ENCODE results near the gene MTOR. TPM values are rescaled to one million over a fixed set of nuclear protein-coding genes. Genes with fewer than 3 reads are reported as not detected.
A peak's percentile ranks its signal among the peaks of the same experiment; 100 is the strongest.

The MTOR gene
- total RNA-seq, 1 experiment from 2014 or later: 48.0 TPM

- Histone ChIP-seq H3K9me3 (ENCODE audit: low read length) (no peaks in the 10 kb centered on the region), H3K36me3 (ENCODE audit: low read depth, low read length) (peaks cover 50% of the 10 kb centered on the region), H3K9ac (ENCODE audit: low read length) (peak overlapping the region; percentile 40), H3K79me2 (ENCODE audit: low read length) (no peaks in the 10 kb centered on the region), H4K20me1 (ENCODE audit: low read length) (no peaks in the 10 kb centered on the region), H2AFZ (ENCODE audit: low read length) (no peak overlapping the region), H3K27ac (ENCODE audit: low read length) (peak overlapping the region; percentile 86), H3K27me3 (ENCODE audit: low read length) (no peaks in the 10 kb centered on the region), H3K9me2 (replicated peaks; ENCODE audit: low read length) (no peaks in the 10 kb centered on the region), H3F3A (ENCODE audit: low read length, unreplicated experiment) (no peaks in the 10 kb centered on the region), H3K4me3 (ENCODE audit: low read length) (peak overlapping the region; percentile 15; the same call in 1 of the 2 replicates), H3K4me1 (ENCODE audit: insufficient read depth, low read length) (peaks cover 45% of the 10 kb centered on the region), H3K4me2 (ENCODE audit: low read length) (peak overlapping the region; percentile 41)
- ChIA-PET POLR2A (ENCODE audit: unreplicated experiment) (interaction anchor here (0.5 to 0.6 kb wide), 4 partner anchors 35 to 1957 kb away, joined by 3 to 8 read pairs (median 4); partner anchors contain the start of gene EXOSC10), CTCF (interaction anchor here (0.8 kb wide), 1 partner anchor 24 kb away, joined by 4 read pairs; no protein-coding TSS in a partner anchor)
- TF ChIP-seq EZH2 (IDR thresholded peaks at IDR 0.05; ENCODE audit: low read length, unreplicated experiment) (no peak), CTCF (conservative IDR thresholded peaks at IDR 0.05; ENCODE audit: low read depth, low read length) (no peak), EZH2phosphoT487 (IDR thresholded peaks at IDR 0.05; ENCODE audit: borderline replicate concordance, low read length) (no peak)
- no TSS peak for BruUV-seq (replicated peaks)
- ATAC-seq: peak; percentile 90
- DNase-seq: peak; percentile 95
- intact Hi-C loops (cut with micrococcal nuclease): loop anchor here (1.0 to 2.0 kb wide), 4 partner anchors 13 to 46 kb away; partner anchors contain the start of gene EXOSC10
Observed at GRCh38 chr1:11134251-11134897, 128.0 kb downstream of the MTOR start.

GRCh38 chr1:11132563-11133293 is 129.6 kb downstream of the MTOR start:
- no peak for ATAC-seq
- Histone ChIP-seq H3F3A (ENCODE audit: low read length, unreplicated experiment) (no peaks in the 10 kb centered on the region), H4K20me1 (ENCODE audit: low read length) (no peaks in the 10 kb centered on the region), H3K27ac (ENCODE audit: low read length) (no peak overlapping the region), H3K4me3 (ENCODE audit: low read length) (no peak overlapping the region), H2AFZ (ENCODE audit: low read length) (no peak overlapping the region), H3K9me2 (replicated peaks; ENCODE audit: low read length) (no peaks in the 10 kb centered on the region), H3K9me3 (ENCODE audit: low read length) (no peaks in the 10 kb centered on the region), H3K36me3 (ENCODE audit: low read depth, low read length) (peaks cover 54% of the 10 kb centered on the region), H3K4me2 (ENCODE audit: low read length) (no peak overlapping the region), H3K9ac (ENCODE audit: low read length) (no peak overlapping the region), H3K79me2 (ENCODE audit: low read length) (no peaks in the 10 kb centered on the region), H3K27me3 (ENCODE audit: low read length) (no peaks in the 10 kb centered on the region), H3K4me1 (ENCODE audit: insufficient read depth, low read length) (peaks cover 29% of the 10 kb centered on the region)
- POLR2A ChIA-PET (ENCODE audit: unreplicated experiment): no interaction called here
- DNase-seq: no peak
- intact Hi-C loops (cut with micrococcal nuclease): no loop called here
- CTCF ChIA-PET: no interaction called here
- TF ChIP-seq EZH2phosphoT487 (IDR thresholded peaks at IDR 0.05; ENCODE audit: borderline replicate concordance, low read length) (no peak), CTCF (conservative IDR thresholded peaks at IDR 0.05; ENCODE audit: low read depth, low read length) (no peak), EZH2 (IDR thresholded peaks at IDR 0.05; ENCODE audit: low read length, unreplicated experiment) (no peak)
- no TSS peak for BruUV-seq (replicated peaks)

GRCh38 chr1:11131816-11132215 is 130.5 kb downstream of the MTOR start:
- Histone ChIP-seq H3K9me3 (ENCODE audit: low read length) (no peaks in the 10 kb centered on the region), H3K79me2 (ENCODE audit: low read length) (no peaks in the 10 kb centered on the region), H3K4me3 (ENCODE audit: low read length) (no peak overlapping the region), H3K9me2 (replicated peaks; ENCODE audit: low read length) (no peaks in the 10 kb centered on the region), H3K27me3 (ENCODE audit: low read length) (no peaks in the 10 kb centered on the region), H3F3A (ENCODE audit: low read length, unreplicated experiment) (no peaks in the 10 kb centered on the region), H3K4me1 (ENCODE audit: insufficient read depth, low read length) (peaks cover 23% of the 10 kb centered on the region), H3K9ac (ENCODE audit: low read length) (no peak overlapping the region), H3K27ac (ENCODE audit: low read length) (no peak overlapping the region), H4K20me1 (ENCODE audit: low read length) (no peaks in the 10 kb centered on the region), H2AFZ (ENCODE audit: low read length) (no peak overlapping the region), H3K4me2 (ENCODE audit: low read length) (no peak overlapping the region), H3K36me3 (ENCODE audit: low read depth, low read length) (peaks cover 53% of the 10 kb centered on the region)
- TF ChIP-seq EZH2 (IDR thresholded peaks at IDR 0.05; ENCODE audit: low read length, unreplicated experiment) (no peak), CTCF (conservative IDR thresholded peaks at IDR 0.05; ENCODE audit: low read depth, low read length) (no peak), EZH2phosphoT487 (IDR thresholded peaks at IDR 0.05; ENCODE audit: borderline replicate concordance, low read length) (no peak)
- intact Hi-C loops (cut with micrococcal nuclease): no loop called here
- DNase-seq (no peak), ATAC-seq (no peak)
- CTCF ChIA-PET: no interaction called here
- POLR2A ChIA-PET (ENCODE audit: unreplicated experiment): no interaction called here
- BruUV-seq (replicated peaks): no TSS peak
